Fibroblast of skin of right biceps (primary cell): Measurements from ENCODE around the gene ABCG4.
"Not testable (repeated sequence)": the region's sequence is repeated elsewhere in the genome, so short reads cannot be mapped to it uniquely, and the experiment has no call there.

Experiments used
- DNase-seq: peaks from one replicate; pipeline ENCODE4 v3.0.0-alpha.2; 2013

Gene ABCG4

DNA sequence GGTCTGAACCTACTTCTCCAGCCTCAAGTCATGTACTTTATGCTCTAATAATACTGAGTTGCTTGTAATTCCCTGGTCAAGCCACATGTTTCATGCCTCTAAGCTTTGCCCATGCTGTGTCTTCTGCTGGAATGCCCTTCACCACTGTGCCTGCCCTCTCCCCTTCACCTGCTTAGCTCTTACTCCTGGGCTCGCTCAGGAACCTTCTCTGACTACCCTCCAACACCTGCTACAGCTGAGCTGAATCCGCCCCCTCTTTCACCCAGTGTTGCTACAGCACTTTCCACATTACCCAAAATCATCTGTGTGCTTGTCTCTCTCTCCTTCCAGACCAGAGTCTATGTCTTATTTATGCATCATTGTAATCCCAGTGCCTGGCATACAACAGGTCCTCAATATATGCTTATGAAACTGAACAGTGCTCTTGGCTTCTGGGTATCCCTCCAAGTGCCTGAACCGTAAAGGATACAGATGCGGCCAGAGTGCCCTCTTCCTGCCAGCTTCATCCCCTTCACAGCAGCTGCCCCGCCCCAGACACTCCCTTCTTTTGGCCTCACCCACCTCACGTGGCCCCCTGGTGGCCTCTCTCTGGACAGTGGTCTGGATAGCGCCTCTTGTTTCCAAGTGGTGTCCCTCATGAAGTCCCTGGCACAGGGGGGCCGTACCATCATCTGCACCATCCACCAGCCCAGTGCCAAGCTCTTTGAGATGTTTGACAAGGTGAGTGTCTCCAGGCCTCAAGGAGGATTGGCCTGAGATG, 7.1 kb downstream of the ABCG4 start:
- no peak for DNase-seq

- no peak for DNase-seq
These were observed 7.6 kb downstream of the ABCG4 start for GRCh38 chr11:119156496-119156895.

- DNase-seq, result no peak
These were observed 8.2 kb downstream of the ABCG4 start for GRCh38 chr11:119157063-119157462.

GRCh38 chr11:119158467-119158866, 9.6 kb downstream of the ABCG4 start:
- no peak for DNase-seq

DNA sequence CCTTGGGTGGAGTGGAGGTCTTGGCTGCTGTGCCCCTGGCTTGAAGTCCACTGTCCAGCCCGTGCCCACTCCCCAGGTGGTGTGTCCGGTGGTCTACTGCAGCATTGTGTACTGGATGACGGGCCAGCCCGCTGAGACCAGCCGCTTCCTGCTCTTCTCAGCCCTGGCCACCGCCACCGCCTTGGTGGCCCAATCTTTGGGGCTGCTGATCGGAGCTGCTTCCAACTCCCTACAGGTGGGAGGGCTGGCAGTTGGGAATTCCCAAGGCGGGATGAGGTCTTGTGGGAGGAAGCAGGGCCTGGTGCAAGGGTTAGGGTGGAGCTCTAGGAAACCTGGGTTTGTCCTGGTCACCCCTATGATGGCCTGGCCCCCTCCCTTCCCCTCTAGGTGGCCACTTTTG, 11.3 kb downstream of the ABCG4 start:
- no peak for DNase-seq

GRCh38 chr11:119161871-119162270, 13.0 kb downstream of the ABCG4 start:
- no peak for DNase-seq

- DNase-seq, result peak; percentile 68
These were observed 17.7 kb downstream of the ABCG4 start for GRCh38 chr11:119166368-119167076.

GRCh38 chr11:119167077-119167458, 18.2 kb downstream of the ABCG4 start:
- not testable (repeated sequence) for DNase-seq

DNA sequence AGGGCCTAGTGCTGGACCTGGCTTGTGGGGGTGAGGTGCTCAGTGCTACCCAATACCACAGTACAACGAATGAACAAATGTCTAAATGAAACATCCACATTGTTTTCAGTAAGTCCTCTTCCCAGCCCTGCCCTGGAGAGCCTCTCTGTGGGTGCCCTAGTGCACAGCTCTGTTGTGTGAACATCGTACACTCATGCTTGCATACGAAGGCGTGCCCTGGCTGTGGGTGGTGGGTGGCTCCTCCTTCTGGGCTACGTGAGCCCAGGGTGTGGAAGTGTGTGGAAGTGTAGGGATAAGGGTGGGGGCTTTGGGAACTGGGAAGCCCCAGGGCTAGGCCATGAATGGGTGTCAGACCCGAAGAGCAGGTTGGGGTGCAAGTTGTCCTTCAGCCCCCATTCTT, 19.1 kb downstream of the ABCG4 start:
- DNase-seq, result no peak

DNA sequence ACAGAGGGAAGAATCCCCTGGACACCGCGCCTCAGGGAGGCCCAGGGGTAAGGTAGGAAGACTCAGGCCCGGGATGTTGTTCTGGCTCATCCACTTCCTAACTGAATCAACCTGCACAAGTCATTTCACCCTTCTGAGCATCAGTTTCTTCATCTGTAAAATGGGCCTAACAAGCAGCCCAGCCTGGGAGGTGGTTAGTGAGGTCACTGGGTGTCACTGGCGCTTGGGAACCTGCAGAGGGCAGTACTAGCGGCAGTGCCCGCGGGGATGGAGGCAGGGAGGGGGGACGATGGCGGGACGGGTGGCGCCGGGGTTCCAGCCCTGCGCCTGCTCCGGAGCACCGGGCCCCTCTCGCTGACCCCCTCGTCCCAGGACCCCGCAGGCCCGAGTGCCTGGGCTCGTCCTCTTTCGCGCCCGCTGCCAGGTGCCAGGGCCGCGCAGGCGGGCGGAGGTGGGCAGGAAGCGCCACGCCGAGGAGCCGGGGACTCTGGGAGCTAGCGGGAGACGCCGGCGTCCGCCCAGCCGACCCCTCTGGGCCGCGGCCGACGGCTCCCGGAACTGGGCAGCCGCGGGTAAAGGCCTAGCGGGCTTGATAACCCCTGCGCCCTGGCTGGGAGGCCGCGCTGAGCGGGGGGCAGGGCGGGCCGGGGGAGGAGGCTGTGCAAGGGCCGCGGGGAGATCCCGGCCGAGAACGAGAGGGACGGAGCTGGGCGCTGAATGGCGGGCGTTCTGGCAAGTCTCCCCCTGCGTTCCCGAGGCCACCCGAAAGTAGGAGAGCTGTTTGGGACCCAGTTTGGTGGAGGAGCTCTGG, 19.8 kb downstream of the ABCG4 start, which contains the start of gene NLRX1:
TSS of gene NLRX1 (plus strand) at position 255 of the 811 bp plus-strand sequence. CDS start 2,679 bp downstream, outside the sequence.
- peak; percentile 85 for DNase-seq

GRCh38 chr11:119169282-119169719, 20.4 kb downstream of the ABCG4 start:
- peak; percentile 51 for DNase-seq

- DNase-seq, result no peak
These were observed 23.7 kb downstream of the ABCG4 start for GRCh38 chr11:119172513-119172912.

- DNase-seq, result no peak
These were observed 24.6 kb downstream of the ABCG4 start for GRCh38 chr11:119173453-119173852.

DNA sequence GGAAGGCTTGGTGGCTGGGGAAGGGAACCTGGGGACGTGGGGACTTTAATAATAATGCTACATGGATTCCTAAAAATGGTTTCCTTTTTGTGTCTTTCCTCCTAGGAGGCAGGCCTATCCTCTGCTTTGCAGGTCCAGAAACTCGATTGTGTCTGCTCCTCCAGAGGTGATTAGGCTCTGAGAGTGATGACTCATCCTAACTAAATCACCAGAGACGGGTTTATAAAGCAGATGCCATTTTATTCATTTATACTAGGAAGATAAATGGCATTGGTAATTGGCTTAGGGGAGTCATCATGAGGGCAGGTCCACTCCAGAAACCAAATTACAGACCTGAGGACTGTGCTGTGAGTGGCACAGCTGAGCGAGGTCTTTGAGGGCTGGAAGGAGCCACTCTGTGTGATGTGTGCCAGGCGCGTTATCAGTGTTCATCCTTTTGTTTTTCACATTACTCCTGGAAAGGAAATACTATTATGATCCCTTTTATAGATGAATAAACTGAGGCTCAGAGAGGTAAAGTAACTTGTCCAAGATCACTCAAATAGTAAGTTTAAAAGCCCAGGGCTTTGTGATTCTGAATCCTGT, 26.7 kb downstream of the ABCG4 start:
- DNase-seq, result peak; percentile 48

DNA sequence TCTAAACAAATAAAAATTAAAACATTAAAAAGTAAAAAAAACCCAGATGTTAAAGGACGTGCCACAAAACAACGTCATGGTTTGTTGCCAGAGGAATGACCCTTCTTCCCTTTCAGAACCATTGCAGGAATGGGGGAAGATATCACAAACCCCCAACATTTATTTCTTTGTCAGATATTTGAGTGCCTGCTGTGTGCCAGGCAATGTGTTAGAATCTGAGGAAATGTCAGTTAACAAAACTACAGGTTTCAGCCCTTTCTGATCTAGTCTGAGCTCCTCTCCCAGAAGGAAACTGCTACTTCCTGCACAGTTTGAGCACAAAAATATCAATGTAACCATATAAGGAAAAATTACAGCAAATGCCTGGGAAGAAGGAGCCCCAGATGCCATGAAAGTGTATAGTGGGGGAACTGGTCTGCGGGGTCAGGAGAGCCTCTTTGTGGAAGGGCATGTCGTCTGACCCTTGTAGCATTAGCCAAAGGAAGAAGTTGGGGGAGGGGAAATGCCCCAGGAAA, 29.4 kb downstream of the ABCG4 start:
- peak; percentile 16 for DNase-seq

GRCh38 chr11:119179342-119179741, 30.5 kb downstream of the ABCG4 start:
- DNase-seq, result no peak

DNA sequence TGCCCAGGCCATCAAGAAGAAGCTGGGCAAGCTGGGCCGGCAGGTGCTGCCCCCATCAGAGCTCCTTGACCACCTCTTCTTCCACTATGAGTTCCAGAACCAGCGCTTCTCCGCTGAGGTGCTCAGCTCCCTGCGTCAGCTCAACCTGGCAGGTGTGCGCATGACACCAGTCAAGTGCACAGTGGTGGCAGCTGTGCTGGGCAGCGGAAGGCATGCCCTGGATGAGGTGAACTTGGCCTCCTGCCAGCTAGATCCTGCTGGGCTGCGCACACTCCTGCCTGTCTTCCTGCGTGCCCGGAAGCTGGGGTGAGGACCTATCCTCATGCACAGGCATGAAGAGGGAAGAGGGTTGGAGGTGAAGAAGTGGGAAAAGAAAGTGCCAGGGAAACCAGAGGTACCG, 31.1 kb downstream of the ABCG4 start:
- DNase-seq, result no peak

DNA sequence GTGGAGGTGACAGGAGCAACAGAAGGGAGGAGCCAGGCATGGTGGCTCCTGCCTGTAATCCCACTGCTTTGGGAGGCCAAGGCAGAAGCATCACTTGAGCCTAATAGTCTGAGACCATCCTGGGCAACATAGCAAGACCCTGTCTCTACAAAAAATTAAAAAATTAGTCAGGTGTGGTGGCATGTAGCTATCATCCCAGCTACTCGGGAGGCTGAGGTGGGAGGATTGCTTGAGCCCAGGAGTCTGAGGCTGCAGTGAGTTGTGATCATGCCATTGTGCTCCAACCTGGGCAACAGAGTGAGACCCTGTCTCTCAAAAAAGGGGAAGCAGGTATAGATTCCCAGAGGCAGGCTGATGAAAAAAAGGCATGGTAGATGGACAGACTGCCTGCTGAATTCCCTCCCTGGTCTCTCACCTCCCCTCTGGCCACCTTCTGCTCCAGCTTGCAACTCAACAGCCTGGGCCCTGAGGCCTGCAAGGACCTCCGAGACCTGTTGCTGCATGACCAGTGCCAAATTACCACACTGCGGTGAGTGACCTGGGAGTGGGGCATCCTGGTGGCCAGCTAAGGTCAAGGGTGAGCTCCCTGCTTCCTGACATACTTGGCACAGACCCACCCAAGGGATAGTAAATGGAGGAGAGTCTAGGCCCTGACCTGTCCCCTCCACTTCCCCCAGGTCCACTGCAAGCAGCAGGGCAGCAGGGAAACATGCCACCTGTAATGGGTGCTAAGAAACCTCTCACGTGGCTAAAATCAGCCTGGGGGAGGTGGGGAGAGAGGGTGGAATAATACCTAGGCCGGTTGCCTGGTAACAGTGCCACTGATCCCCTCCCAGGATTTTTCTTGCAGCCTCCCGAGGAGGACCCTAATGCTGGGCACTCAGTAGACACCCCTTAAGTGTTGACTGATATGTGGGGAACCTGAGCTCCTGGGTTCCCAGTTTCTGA, 32.2 kb downstream of the ABCG4 start:
- no peak for DNase-seq

DNA sequence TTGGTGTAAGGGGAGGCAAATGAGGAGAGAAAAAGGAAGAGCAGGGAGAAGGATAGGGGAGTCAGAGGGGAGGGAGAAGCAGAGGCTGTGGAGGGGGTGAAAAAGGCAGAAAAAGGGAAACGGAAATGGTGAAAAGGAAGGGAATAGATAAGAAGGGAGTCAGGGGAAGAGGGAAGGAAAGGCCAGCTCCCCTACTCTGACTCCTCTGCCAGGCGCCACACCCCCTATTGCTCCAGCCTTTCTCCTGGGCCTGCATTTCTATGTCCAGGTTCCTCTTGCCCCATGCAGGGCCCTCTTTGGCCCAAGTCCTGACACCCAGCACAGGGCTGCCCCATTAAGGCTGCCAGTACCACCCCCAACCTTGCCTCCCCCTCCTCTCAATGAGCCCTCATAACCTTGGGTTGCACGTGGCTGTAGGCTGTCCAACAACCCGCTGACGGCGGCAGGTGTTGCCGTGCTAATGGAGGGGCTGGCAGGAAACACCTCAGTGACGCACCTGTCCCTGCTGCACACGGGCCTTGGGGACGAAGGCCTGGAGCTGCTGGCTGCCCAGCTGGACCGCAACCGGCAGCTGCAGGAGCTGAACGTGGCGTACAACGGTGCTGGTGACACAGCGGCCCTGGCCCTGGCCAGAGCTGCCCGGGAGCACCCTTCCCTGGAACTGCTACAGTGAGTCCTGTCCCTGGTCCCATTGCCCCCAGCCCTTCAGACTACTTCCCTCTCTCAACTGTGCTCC, 33.0 kb downstream of the ABCG4 start:
- DNase-seq, result no peak

DNA sequence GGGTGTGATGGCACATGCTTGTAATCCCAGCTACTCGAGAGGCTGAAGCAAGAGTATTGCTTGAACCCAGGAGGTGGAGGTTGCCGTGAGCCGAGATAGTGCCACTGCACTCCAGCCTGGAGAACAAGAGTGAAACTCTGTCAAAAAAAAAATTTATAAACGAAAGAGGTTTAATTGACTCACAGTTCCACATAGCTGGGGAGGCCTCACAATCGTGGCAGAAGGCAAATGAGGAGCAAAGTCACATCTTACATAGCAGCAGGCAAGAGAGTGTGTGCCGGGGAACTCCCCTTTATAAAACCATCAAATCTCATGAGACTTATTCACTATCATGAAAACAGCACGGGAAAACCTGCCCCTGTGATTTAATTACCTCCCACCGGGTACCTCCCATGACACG, 35.5 kb downstream of the ABCG4 start:
- DNase-seq, result not testable (repeated sequence)
